Glutamatergic neuron (in vitro differentiated cells): Measurements from ENCODE around the gene GRB7. TPM values are rescaled to one million over a fixed set of nuclear protein-coding genes. Genes with fewer than 3 reads are reported as not detected.

Experiments
- DNase-seq: peaks from one replicate; pipeline ENCODE4 v3.0.0; 2022
- H3K27ac Mint-ChIP-seq: one replicate; pipeline ENCODE4 v1.8.0; 2020; ENCODE audit warnings: mild to moderate bottlenecking, mixed read lengths, inconsistent platforms; ENCODE audit not compliant: unreplicated experiment
- H3K27me3 Mint-ChIP-seq: one replicate; pipeline ENCODE4 v1.8.0; 2020; ENCODE audit warnings: mild to moderate bottlenecking, moderate library complexity, mixed read lengths, inconsistent platforms; ENCODE audit not compliant: unreplicated experiment
- H3K36me3 Mint-ChIP-seq: one replicate; pipeline ENCODE4 v1.8.0; 2020; ENCODE audit warnings: mild to moderate bottlenecking, mixed read lengths, inconsistent platforms; ENCODE audit not compliant: unreplicated experiment
- H3K4me1 Mint-ChIP-seq: one replicate; pipeline ENCODE4 v1.8.0; 2020; ENCODE audit warnings: mild to moderate bottlenecking, low read depth, mixed read lengths, inconsistent platforms; ENCODE audit not compliant: unreplicated experiment
- H3K4me3 Mint-ChIP-seq: one replicate; pipeline ENCODE4 v1.8.0; 2020; ENCODE audit warnings: mild to moderate bottlenecking, mixed read lengths, inconsistent platforms; ENCODE audit not compliant: unreplicated experiment
- H3K9me3 Mint-ChIP-seq: one replicate; pipeline ENCODE4 v1.8.0; 2020; ENCODE audit warnings: mild to moderate bottlenecking, moderate library complexity, mixed read lengths, inconsistent platforms; ENCODE audit not compliant: unreplicated experiment
- total RNA-seq: library from RNA; stranded (reverse); fragmentation: NEBNext Ultra II Directional; extraction: Animal tissue kit (Norgen Biotek cat#: 25700); gene quantifications from one replicate; pipeline ENCODE4 v1.2.1, GENCODE V29; 2021; ENCODE audit not compliant: unreplicated experiment
- TF ChIP-seq, protein P1 (sequence below): fragments of 200-600 bp; sonication (generic); IDR thresholded peaks from one replicate; pipeline ENCODE4 v1.5.0; 2021; ENCODE audit not compliant: partially characterized antibody, unreplicated experiment

The GRB7 gene
- total RNA-seq, 1 donor from 2014 or later, result not detected

DNA sequence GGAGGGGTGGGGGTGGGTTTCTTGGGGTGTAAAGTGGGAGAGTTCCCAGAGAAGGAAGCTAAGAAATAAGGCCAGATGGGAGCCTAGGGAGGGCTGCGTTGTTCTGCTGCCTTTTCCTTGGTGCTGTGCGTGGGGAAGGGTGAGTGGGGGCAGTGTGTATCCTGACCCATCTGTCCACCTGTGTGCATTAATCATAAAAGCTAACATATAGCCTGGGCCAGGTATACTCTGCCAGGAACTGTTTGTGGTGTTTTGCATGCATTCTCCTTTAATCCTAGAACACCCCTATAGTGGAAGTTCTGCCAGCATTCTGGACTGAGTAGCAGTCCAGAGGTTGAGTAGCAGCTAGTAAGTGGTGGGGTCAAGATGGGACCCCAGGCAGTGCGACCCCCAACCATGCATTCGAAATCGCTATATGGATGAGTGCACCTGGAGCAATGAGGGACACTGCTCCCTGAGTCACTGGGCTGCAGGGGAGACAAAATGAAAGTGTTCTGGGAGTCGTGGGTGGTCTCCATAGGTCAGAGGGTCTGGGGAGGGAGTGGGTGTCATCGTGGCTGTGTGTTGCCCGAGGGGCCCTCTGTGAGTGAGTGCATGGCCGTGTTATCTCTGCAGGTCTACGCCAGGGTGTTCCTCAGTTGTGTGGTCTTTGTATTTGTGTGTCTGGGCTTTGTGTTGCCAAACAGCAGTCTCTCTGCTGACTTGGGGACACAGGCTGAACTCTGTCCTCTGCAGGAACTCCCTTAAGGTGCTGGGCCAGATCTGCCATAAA, 36.5 kb upstream of the GRB7 start:
- peaks cover 3% of the 10 kb centered on the region for H3K9me3 Mint-ChIP-seq
- no peak overlapping the region for H3K27ac Mint-ChIP-seq

DNA sequence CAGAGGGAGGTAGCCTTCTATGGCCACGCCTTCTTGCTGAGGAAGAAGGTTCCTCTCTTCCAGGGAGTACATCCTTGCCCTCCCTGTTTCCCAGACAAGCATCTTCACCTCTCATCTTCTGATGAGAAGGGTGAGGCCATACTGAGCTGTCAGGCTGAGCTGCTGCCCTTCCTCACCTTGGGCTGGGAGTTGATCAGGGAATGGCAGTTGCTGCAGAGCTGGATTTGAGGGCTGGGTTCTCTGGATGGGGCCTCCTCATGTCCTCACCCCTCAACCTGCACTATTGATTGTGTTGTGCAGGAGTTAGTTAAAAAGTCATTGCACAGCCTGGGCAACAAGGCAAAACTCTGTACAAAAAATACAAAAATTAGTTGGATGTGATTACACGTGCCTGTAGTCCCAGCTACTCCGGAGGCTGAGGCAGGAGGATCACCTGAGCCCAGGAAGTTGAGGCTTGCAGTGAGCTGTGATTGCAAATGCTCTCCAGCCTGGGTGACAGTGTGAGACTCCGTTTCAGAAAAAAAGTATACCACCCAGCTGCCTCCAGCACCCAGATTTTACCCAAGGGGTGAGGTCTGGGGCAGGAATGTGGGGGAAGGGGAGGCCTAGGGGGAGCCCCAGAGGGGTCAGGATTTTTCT, 35.8 kb upstream of the GRB7 start:
- Mint-ChIP-seq H3K36me3 (no peaks in the 10 kb centered on the region), H3K27me3 (peaks cover 7% of the 10 kb centered on the region), H3K4me3 (peak overlapping the region; percentile 52), H3K27ac (no peak overlapping the region), H3K9me3 (peaks cover 3% of the 10 kb centered on the region), H3K4me1 (peaks cover 4% of the 10 kb centered on the region)
- DNase-seq, result no peak
- TF ChIP-seq, protein P1, sequence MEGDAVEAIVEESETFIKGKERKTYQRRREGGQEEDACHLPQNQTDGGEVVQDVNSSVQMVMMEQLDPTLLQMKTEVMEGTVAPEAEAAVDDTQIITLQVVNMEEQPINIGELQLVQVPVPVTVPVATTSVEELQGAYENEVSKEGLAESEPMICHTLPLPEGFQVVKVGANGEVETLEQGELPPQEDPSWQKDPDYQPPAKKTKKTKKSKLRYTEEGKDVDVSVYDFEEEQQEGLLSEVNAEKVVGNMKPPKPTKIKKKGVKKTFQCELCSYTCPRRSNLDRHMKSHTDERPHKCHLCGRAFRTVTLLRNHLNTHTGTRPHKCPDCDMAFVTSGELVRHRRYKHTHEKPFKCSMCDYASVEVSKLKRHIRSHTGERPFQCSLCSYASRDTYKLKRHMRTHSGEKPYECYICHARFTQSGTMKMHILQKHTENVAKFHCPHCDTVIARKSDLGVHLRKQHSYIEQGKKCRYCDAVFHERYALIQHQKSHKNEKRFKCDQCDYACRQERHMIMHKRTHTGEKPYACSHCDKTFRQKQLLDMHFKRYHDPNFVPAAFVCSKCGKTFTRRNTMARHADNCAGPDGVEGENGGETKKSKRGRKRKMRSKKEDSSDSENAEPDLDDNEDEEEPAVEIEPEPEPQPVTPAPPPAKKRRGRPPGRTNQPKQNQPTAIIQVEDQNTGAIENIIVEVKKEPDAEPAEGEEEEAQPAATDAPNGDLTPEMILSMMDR, result no peak

More for the DNA sequence above, 36.5 kb upstream of the GRB7 start:
- no peak for DNase-seq
- TF ChIP-seq, protein P1, result no peak
- Mint-ChIP-seq H3K4me1 (peaks cover 4% of the 10 kb centered on the region), H3K27me3 (peaks cover 7% of the 10 kb centered on the region), H3K4me3 (peak overlapping the region; percentile 52), H3K36me3 (no peaks in the 10 kb centered on the region)

DNA sequence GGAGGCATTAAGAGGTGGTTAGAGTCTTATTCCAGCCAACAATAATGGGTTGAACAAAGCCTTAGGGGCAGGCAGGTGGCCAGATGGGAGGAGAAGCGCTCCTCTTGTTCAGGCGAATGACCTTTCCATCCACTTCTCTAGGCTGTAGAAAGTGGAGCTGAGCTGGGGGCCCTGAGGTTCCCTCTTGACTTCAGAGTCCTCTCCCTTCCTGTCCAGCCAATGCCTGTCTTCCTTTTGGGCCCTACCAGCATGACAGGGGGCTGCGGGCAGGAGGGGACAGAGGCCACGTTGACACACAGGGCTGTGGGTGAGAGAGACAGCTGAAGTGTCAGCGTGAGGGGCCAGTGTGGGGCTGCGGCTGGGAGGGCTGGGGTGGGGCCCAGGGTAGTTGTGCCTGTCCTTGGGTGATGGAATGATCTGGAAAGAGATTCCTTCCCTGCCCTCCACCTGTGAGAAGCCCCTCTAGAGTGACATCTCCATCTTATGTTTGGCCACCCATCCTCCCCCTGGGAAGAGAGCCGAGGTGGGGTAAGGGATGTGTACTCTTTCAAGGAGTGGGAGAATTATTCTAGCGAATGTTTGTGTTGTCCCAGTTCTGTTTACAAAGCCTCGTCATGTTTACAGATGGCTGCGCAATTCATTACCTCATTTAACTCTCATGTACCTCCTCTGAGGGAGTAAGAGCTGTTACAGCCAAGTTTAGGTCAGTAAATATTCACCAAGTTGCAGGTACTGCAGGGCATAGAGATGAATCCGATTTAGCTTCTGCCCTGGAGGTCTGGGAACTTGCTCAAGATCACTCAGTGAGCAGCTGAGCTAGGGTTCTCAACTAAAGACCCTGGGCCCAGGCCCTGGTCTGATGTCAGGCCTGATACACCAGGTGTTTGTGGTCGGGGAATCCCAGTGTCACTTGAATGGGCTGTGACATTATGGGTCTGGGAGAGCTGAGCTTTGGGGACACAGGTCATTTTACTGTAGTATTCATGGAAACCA, 34.5 kb upstream of the GRB7 start:
- Mint-ChIP-seq H3K36me3 (no peaks in the 10 kb centered on the region), H3K9me3 (peaks cover 4% of the 10 kb centered on the region), H3K4me1 (peaks cover 4% of the 10 kb centered on the region), H3K4me3 (no peak overlapping the region), H3K27ac (no peak overlapping the region), H3K27me3 (peaks cover 9% of the 10 kb centered on the region)
- TF ChIP-seq, protein P1, result no peak
- no peak for DNase-seq

DNA sequence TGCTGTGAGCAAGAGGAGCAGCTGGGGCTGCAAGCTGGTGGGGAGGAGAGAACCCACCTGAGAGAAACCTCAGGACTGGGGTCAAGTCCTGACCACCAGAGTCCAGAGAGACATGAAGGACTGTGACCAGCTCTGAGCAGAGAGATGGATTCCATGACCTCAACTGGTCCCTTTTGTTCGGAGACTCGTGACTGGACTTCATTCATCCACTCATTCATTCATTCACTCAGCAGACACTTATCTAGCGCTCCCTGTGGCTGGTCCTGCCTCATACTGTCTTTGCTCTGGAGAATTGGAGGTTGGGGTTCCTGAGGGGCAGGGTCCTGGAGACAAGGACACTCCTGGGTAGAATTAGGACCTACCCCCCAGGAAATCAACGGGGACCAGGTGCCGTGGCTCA, 33.8 kb upstream of the GRB7 start:
- H3K36me3 Mint-ChIP-seq, result no peaks in the 10 kb centered on the region
- DNase-seq, result no peak
- H3K4me3 Mint-ChIP-seq, result no peak overlapping the region
- TF ChIP-seq, protein P1, result no peak
- peaks cover 7% of the 10 kb centered on the region for H3K4me1 Mint-ChIP-seq
- H3K27ac Mint-ChIP-seq, result no peak overlapping the region
- peaks cover 9% of the 10 kb centered on the region for H3K27me3 Mint-ChIP-seq
- H3K9me3 Mint-ChIP-seq, result peaks cover 6% of the 10 kb centered on the region
